Measurements from ENCODE around the gene GAS7.

GAS7 gene

DNA sequence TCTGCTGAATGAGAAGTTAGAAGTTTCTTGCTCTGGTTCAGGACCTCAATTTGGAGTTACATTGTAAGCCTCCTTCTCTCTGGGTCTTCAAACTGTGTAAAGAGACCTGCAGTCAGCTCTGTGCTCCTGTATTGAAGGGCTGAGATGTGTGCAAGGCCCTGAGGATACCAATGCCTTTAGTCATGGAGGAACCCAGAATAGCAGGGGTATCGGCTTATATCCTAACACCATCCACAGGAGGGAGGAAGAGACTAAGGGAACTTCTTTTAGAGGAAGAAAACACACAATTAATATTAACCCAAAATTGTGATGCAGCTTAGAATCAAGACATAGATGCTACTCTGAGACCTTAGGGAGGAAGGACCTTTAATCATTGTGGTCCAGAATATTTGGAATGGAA is 336.2 kb downstream of the GAS7 start:
- no peak for ATAC-seq
- no peak for TF ChIP-seq ESRRG (CRISPR knock-in tag; IDR thresholded peaks at IDR 0.05)
- no peak for TF ChIP-seq GLIS3 (CRISPR knock-in tag; IDR thresholded peaks at IDR 0.05)
- TF ChIP-seq, protein P1, sequence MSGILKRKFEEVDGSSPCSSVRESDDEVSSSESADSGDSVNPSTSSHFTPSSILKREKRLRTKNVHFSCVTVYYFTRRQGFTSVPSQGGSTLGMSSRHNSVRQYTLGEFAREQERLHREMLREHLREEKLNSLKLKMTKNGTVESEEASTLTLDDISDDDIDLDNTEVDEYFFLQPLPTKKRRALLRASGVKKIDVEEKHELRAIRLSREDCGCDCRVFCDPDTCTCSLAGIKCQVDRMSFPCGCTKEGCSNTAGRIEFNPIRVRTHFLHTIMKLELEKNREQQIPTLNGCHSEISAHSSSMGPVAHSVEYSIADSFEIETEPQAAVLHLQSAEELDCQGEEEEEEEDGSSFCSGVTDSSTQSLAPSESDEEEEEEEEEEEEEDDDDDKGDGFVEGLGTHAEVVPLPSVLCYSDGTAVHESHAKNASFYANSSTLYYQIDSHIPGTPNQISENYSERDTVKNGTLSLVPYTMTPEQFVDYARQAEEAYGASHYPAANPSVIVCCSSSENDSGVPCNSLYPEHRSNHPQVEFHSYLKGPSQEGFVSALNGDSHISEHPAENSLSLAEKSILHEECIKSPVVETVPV (CRISPR knock-in tag; IDR thresholded peaks at IDR 0.05), result no peak
- TF ChIP-seq TOX (CRISPR knock-in tag; IDR thresholded peaks at IDR 0.05; ENCODE audit: borderline replicate concordance), result no peak
- TF ChIP-seq SNAI2 (CRISPR knock-in tag; IDR thresholded peaks at IDR 0.05), result no peak
- TF ChIP-seq OSR1 (CRISPR knock-in tag; IDR thresholded peaks at IDR 0.05), result no peak
- TF ChIP-seq, protein P2, sequence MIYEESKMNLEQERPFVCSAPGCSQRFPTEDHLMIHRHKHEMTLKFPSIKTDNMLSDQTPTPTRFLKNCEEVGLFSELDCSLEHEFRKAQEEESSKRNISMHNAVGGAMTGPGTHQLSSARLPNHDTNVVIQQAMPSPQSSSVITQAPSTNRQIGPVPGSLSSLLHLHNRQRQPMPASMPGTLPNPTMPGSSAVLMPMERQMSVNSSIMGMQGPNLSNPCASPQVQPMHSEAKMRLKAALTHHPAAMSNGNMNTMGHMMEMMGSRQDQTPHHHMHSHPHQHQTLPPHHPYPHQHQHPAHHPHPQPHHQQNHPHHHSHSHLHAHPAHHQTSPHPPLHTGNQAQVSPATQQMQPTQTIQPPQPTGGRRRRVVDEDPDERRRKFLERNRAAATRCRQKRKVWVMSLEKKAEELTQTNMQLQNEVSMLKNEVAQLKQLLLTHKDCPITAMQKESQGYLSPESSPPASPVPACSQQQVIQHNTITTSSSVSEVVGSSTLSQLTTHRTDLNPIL (CRISPR knock-in tag; IDR thresholded peaks at IDR 0.05; ENCODE audit: low read depth), result no peak
- no peak for TF ChIP-seq ZFP30 (CRISPR knock-in tag; IDR thresholded peaks at IDR 0.05)
- TF ChIP-seq ZNF70 (CRISPR knock-in tag; IDR thresholded peaks at IDR 0.05), result no peak
- TF ChIP-seq, protein P3, sequence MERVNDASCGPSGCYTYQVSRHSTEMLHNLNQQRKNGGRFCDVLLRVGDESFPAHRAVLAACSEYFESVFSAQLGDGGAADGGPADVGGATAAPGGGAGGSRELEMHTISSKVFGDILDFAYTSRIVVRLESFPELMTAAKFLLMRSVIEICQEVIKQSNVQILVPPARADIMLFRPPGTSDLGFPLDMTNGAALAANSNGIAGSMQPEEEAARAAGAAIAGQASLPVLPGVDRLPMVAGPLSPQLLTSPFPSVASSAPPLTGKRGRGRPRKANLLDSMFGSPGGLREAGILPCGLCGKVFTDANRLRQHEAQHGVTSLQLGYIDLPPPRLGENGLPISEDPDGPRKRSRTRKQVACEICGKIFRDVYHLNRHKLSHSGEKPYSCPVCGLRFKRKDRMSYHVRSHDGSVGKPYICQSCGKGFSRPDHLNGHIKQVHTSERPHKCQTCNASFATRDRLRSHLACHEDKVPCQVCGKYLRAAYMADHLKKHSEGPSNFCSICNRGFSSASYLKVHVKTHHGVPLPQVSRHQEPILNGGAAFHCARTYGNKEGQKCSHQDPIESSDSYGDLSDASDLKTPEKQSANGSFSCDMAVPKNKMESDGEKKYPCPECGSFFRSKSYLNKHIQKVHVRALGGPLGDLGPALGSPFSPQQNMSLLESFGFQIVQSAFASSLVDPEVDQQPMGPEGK (CRISPR knock-in tag; IDR thresholded peaks at IDR 0.05; ENCODE audit: borderline replicate concordance), result no peak
- no peak for TF ChIP-seq ARNTL (CRISPR knock-in tag; IDR thresholded peaks at IDR 0.05; ENCODE audit: borderline replicate concordance, low read depth)
- no peak for TF ChIP-seq ZC3H10 (CRISPR knock-in tag; IDR thresholded peaks at IDR 0.05)
- TF ChIP-seq ZNF565 (CRISPR knock-in tag; conservative IDR thresholded peaks at IDR 0.05; ENCODE audit: low read depth), result no peak
- TF ChIP-seq ZNF8 (CRISPR knock-in tag; IDR thresholded peaks at IDR 0.05), result no peak
- TF ChIP-seq PPARA (CRISPR knock-in tag; IDR thresholded peaks at IDR 0.05; ENCODE audit: borderline replicate concordance), result no peak
- no peak for TF ChIP-seq BACH2 (CRISPR knock-in tag; IDR thresholded peaks at IDR 0.05; ENCODE audit: borderline replicate concordance)
- TF ChIP-seq, protein P4, sequence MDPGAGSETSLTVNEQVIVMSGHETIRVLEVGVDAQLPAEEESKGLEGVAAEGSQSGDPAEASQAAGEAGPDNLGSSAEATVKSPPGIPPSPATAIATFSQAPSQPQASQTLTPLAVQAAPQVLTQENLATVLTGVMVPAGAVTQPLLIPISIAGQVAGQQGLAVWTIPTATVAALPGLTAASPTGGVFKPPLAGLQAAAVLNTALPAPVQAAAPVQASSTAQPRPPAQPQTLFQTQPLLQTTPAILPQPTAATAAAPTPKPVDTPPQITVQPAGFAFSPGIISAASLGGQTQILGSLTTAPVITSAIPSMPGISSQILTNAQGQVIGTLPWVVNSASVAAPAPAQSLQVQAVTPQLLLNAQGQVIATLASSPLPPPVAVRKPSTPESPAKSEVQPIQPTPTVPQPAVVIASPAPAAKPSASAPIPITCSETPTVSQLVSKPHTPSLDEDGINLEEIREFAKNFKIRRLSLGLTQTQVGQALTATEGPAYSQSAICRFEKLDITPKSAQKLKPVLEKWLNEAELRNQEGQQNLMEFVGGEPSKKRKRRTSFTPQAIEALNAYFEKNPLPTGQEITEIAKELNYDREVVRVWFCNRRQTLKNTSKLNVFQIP (CRISPR knock-in tag; IDR thresholded peaks at IDR 0.05; ENCODE audit: borderline replicate concordance, low read depth), result no peak
- no peak for TF ChIP-seq TCF4 (CRISPR knock-in tag; IDR thresholded peaks at IDR 0.05; ENCODE audit: borderline replicate concordance)
- no peak for TF ChIP-seq ZFP3 (CRISPR knock-in tag; IDR thresholded peaks at IDR 0.05)
- no peak for TF ChIP-seq RARB (CRISPR knock-in tag; IDR thresholded peaks at IDR 0.05)

DNA sequence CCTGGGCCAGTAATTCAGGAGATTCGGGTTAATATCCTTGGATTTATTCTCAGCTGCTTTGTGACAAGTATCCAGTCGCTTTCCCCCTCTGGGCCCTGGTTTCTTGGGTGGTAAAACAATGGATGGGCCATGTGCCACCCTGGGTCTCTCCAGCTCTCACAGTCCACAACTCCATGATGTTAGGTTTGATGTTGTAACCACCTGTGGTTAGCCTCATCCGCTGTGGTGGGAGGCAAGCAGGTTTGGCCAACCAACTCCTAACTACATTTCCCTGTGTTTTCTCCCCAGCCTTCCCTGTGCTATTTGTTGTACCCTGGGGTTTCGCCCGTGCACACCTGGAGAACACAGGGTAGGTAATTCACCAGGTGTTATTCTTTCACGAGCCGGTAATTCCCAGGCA is 337.6 kb downstream of the GAS7 start:
- TF ChIP-seq, protein P1 (CRISPR knock-in tag; IDR thresholded peaks at IDR 0.05), result no peak
- TF ChIP-seq, protein P5, sequence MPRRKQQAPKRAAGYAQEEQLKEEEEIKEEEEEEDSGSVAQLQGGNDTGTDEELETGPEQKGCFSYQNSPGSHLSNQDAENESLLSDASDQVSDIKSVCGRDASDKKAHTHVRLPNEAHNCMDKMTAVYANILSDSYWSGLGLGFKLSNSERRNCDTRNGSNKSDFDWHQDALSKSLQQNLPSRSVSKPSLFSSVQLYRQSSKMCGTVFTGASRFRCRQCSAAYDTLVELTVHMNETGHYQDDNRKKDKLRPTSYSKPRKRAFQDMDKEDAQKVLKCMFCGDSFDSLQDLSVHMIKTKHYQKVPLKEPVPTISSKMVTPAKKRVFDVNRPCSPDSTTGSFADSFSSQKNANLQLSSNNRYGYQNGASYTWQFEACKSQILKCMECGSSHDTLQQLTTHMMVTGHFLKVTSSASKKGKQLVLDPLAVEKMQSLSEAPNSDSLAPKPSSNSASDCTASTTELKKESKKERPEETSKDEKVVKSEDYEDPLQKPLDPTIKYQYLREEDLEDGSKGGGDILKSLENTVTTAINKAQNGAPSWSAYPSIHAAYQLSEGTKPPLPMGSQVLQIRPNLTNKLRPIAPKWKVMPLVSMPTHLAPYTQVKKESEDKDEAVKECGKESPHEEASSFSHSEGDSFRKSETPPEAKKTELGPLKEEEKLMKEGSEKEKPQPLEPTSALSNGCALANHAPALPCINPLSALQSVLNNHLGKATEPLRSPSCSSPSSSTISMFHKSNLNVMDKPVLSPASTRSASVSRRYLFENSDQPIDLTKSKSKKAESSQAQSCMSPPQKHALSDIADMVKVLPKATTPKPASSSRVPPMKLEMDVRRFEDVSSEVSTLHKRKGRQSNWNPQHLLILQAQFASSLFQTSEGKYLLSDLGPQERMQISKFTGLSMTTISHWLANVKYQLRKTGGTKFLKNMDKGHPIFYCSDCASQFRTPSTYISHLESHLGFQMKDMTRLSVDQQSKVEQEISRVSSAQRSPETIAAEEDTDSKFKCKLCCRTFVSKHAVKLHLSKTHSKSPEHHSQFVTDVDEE (CRISPR knock-in tag; IDR thresholded peaks at IDR 0.05), result no peak
- TF ChIP-seq ZFP30 (CRISPR knock-in tag; IDR thresholded peaks at IDR 0.05), result no peak
- TF ChIP-seq ISL1 (CRISPR knock-in tag; IDR thresholded peaks at IDR 0.05), result no peak
- TF ChIP-seq ZC3H10 (CRISPR knock-in tag; IDR thresholded peaks at IDR 0.05), result no peak
- TF ChIP-seq ZNF565 (CRISPR knock-in tag; conservative IDR thresholded peaks at IDR 0.05; ENCODE audit: low read depth), result no peak
- no peak for TF ChIP-seq CSDC2 (CRISPR knock-in tag; IDR thresholded peaks at IDR 0.05)
- no peak for TF ChIP-seq SNAI2 (CRISPR knock-in tag; IDR thresholded peaks at IDR 0.05)
- TF ChIP-seq ZNF70 (CRISPR knock-in tag; IDR thresholded peaks at IDR 0.05), result no peak
- TF ChIP-seq ESRRG (CRISPR knock-in tag; IDR thresholded peaks at IDR 0.05), result no peak
- TF ChIP-seq ZFP3 (CRISPR knock-in tag; IDR thresholded peaks at IDR 0.05), result no peak
- TF ChIP-seq TCF4 (CRISPR knock-in tag; IDR thresholded peaks at IDR 0.05; ENCODE audit: borderline replicate concordance), result no peak
- TF ChIP-seq, protein P4 (CRISPR knock-in tag; IDR thresholded peaks at IDR 0.05; ENCODE audit: borderline replicate concordance, low read depth), result no peak
- no peak for TF ChIP-seq PPARA (CRISPR knock-in tag; IDR thresholded peaks at IDR 0.05; ENCODE audit: borderline replicate concordance)
- no peak for TF ChIP-seq OSR1 (CRISPR knock-in tag; IDR thresholded peaks at IDR 0.05)
- TF ChIP-seq TOX (CRISPR knock-in tag; IDR thresholded peaks at IDR 0.05; ENCODE audit: borderline replicate concordance), result no peak
- no peak for TF ChIP-seq RARB (CRISPR knock-in tag; IDR thresholded peaks at IDR 0.05)

More for the DNA sequence above, 337.6 kb downstream of the GAS7 start:
- no peak for ATAC-seq
